HEK293 (cell line): ENCODE results near the gene TEPSIN.

Experiments used
- CTCF ChIA-PET: fragments of 350-600 bp; formaldehyde crosslinking; extraction: SDS; loops from one replicate; lab custom pipeline; 2021; ENCODE audit warnings: antibody characterized with exemption; lab: Yijun Ruan, JAX
- POLR2A ChIA-PET: fragments of 300-600 bp; formaldehyde crosslinking; extraction: SDS; loops from one replicate; lab custom pipeline; 2020; ENCODE audit warnings: antibody characterized with exemption, inconsistent platforms; lab: Yijun Ruan, JAX
- H3K27ac ChIP-seq: fragments of 200-500 bp; sonication (Bioruptor generic); 2 replicates; pipeline ENCODE4 v1.5.1; 2014; ENCODE audit warnings: low read depth, low read length, control low read depth, inconsistent platforms; ENCODE audit errors: extremely low read depth
- H3K36me3 ChIP-seq, 2 experiments: fragments of 200-500 bp in 1 of 2; sonication (Bioruptor generic) in 1 of 2; 1 replicate in 1 of 2; 2 replicates in 1 of 2; pipeline ENCODE4 v1.5.1; 2014 to 2017; ENCODE audit warnings: inconsistent platforms in 2 of 2, low read length in 2 of 2; ENCODE audit not compliant: control insufficient read depth in 2 of 2, insufficient read depth in 1 of 2
- H3K4me1 ChIP-seq: fragments of 200-500 bp; sonication (Bioruptor generic); 2 replicates; pipeline ENCODE4 v1.5.1; 2014; ENCODE audit warnings: mild to moderate bottlenecking, low read length, inconsistent platforms; ENCODE audit not compliant: control insufficient read depth, insufficient read depth
- H3K4me3 ChIP-seq: 2 replicates; pipeline ENCODE4 v1.5.1; 2011; ENCODE audit warnings: low read depth, mild to moderate bottlenecking, control low read depth, low read length, moderate library complexity
- H3K9me3 ChIP-seq: fragments of 200-500 bp; sonication (Bioruptor generic); 2 replicates; pipeline ENCODE4 v1.5.1; 2014; ENCODE audit warnings: low read depth, low read length, inconsistent platforms; ENCODE audit not compliant: control insufficient read depth, insufficient read depth
- CTCF ChIP-seq: fragments of 450-650 bp; formaldehyde crosslinking; IDR thresholded peaks from 2 replicates; pipeline ENCODE4 v1.5.1; 2016; ENCODE audit warnings: missing biosample characterization, missing genetic modification characterization
- EGR2 ChIP-seq: fragments of 450-650 bp; formaldehyde crosslinking; IDR thresholded peaks from 2 replicates; pipeline ENCODE4 v1.5.1; 2016; ENCODE audit warnings: low read depth, missing biosample characterization, missing genetic modification characterization
- GLIS1 ChIP-seq: fragments of 450-650 bp; formaldehyde crosslinking; IDR thresholded peaks from 2 replicates; pipeline ENCODE4 v1.5.1; 2016; ENCODE audit warnings: missing biosample characterization, missing genetic modification characterization
- GLIS2 ChIP-seq: fragments of 450-650 bp; formaldehyde crosslinking; IDR thresholded peaks from 2 replicates; pipeline ENCODE4 v1.5.1; 2016; ENCODE audit warnings: missing biosample characterization, missing genetic modification characterization
- PRDM1 ChIP-seq: fragments of 450-650 bp; formaldehyde crosslinking; IDR thresholded peaks from 2 replicates; pipeline ENCODE4; 2016; ENCODE audit warnings: missing biosample characterization, missing genetic modification characterization
- PRDM10 ChIP-seq: fragments of 450-650 bp; formaldehyde crosslinking; IDR thresholded peaks from 2 replicates; pipeline ENCODE4 v1.5.1; 2016; ENCODE audit warnings: missing biosample characterization, missing genetic modification characterization
- SCRT1 ChIP-seq: fragments of 450-650 bp; formaldehyde crosslinking; IDR thresholded peaks from 2 replicates; pipeline ENCODE4 v1.5.1; 2016; ENCODE audit warnings: missing biosample characterization, missing genetic modification characterization, borderline replicate concordance
- ZBTB26 ChIP-seq: fragments of 450-650 bp; formaldehyde crosslinking; optimal IDR thresholded peaks from 2 replicates; pipeline ENCODE3; 2016; ENCODE audit warnings: missing biosample characterization, mild to moderate bottlenecking, missing genetic modification characterization
- ZFHX2 ChIP-seq: fragments of 450-650 bp; formaldehyde crosslinking; conservative IDR thresholded peaks from 2 replicates; pipeline ENCODE4 v1.5.1; 2016; ENCODE audit warnings: missing biosample characterization, missing genetic modification characterization
- ZNF16 ChIP-seq: fragments of 450-650 bp; formaldehyde crosslinking; IDR thresholded peaks from 2 replicates; pipeline ENCODE4 v1.5.1; 2016; ENCODE audit warnings: low read depth, missing biosample characterization, missing genetic modification characterization
- ZNF2 ChIP-seq: fragments of 450-650 bp; formaldehyde crosslinking; IDR thresholded peaks from 2 replicates; pipeline ENCODE4 v1.5.1; 2016; ENCODE audit warnings: missing biosample characterization, missing genetic modification characterization
- ZNF248 ChIP-seq: fragments of 450-650 bp; formaldehyde crosslinking; IDR thresholded peaks from 2 replicates; pipeline ENCODE4 v1.5.1; 2017; ENCODE audit warnings: missing biosample characterization, missing genetic modification characterization
- ZNF266 ChIP-seq: fragments of 450-650 bp; formaldehyde crosslinking; IDR thresholded peaks from 2 replicates; pipeline ENCODE4 v1.5.1; 2016; ENCODE audit warnings: missing biosample characterization, missing genetic modification characterization, low read depth
- ZNF341 ChIP-seq: fragments of 450-650 bp; formaldehyde crosslinking; IDR thresholded peaks from 2 replicates; pipeline ENCODE4; 2016; ENCODE audit warnings: low read depth, missing biosample characterization, missing genetic modification characterization
- ZNF398 ChIP-seq: fragments of 450-650 bp; formaldehyde crosslinking; IDR thresholded peaks from 2 replicates; pipeline ENCODE4 v1.5.1; 2017; ENCODE audit warnings: missing biosample characterization, missing genetic modification characterization
- ZNF423 ChIP-seq: fragments of 450-650 bp; formaldehyde crosslinking; IDR thresholded peaks from 2 replicates; pipeline ENCODE4 v1.5.1; 2016; ENCODE audit warnings: missing biosample characterization, missing genetic modification characterization

The TEPSIN gene

GRCh38 chr17:81231121-81231645, 7.7 kb downstream of the TEPSIN start (continued):
- peak; percentile 22 for TF ChIP-seq ZBTB26 (tag by site-specific recombination)

GRCh38 chr17:81230043-81230820, 8.6 kb downstream of the TEPSIN start:
- no peaks in the 10 kb centered on the region for H3K9me3 ChIP-seq
- H3K4me1 ChIP-seq, result peaks cover 5% of the 10 kb centered on the region
- ChIA-PET POLR2A (interaction anchor here (1.6 kb wide), 1 partner anchor 9 kb away, joined by 5 read pairs; the partner anchor contains the start of genes NDUFAF8 and TEPSIN), CTCF (interaction anchor here (0.5 to 2.5 kb wide), 9 partner anchors 23 to 259 kb away, joined by 3 to 23 read pairs (median 3); no protein-coding TSS in a partner anchor)
- no peak overlapping the region for H3K4me3 ChIP-seq
- H3K36me3 ChIP-seq, result peaks cover 5 to 54% of the 10 kb centered on the region in 2 experiments; a peak in 2 of 3 replicates
- TF ChIP-seq SCRT1 (tag by site-specific recombination) (no peak), ZNF423 (tag by site-specific recombination) (peak; percentile 51; the same call in 1 of the 2 replicates), GLIS1 (tag by site-specific recombination) (0 out of 2 replicates have a peak, but pooled peaks have one; percentile 31), PRDM1 (no peak), CTCF (peak; percentile 45; the same call in 1 of the 2 replicates), GLIS2 (tag by site-specific recombination) (peak; percentile 26; the same call in 1 of the 2 replicates), ZNF16 (tag by site-specific recombination) (no peak), ZNF2 (0 out of 2 replicates have a peak, but pooled peaks have one; percentile 44), ZNF266 (no peak), ZFHX2 (tag by site-specific recombination) (0 out of 2 replicates have a peak, but pooled peaks have one; percentile 10), ZNF248 (tag by site-specific recombination) (no peak), EGR2 (tag by site-specific recombination) (no peak), PRDM10 (no peak)
- no peak overlapping the region for H3K27ac ChIP-seq

GRCh38 chr17:81229666-81229920, 9.3 kb downstream of the TEPSIN start:
- ChIA-PET POLR2A (interaction anchor here (1.6 kb wide), 1 partner anchor 9 kb away, joined by 5 read pairs; the partner anchor contains the start of genes NDUFAF8 and TEPSIN), CTCF (interaction anchor here (0.8 to 2.5 kb wide), 3 partner anchors 24 to 88 kb away, joined by 3 to 23 read pairs (median 3); no protein-coding TSS in a partner anchor)
- H3K27ac ChIP-seq, result no peak overlapping the region
- H3K4me1 ChIP-seq, result no peaks in the 10 kb centered on the region; the same call in 1 of the 2 replicates
- peaks cover 5 to 54% of the 10 kb centered on the region in 2 experiments; a peak in 2 of 3 replicates for H3K36me3 ChIP-seq
- H3K4me3 ChIP-seq, result no peak overlapping the region
- no peak for TF ChIP-seq ZNF341 (tag by site-specific recombination)
- TF ChIP-seq ZNF398 (tag by site-specific recombination), result no peak
- H3K9me3 ChIP-seq, result no peaks in the 10 kb centered on the region
